Activated CD4-positive, alpha-beta memory T cell treated with anti-CD3 and anti-CD28 coated beads, Interleukin-2, amount 10 ng/mL, durations not matched to agents 7 days and 5 days (primary cell): ENCODE results near the gene ZNF135. TPM values are rescaled to one million over a fixed set of nuclear protein-coding genes. Genes with fewer than 3 reads are reported as not detected.

Source experiments
- CTCF ChIA-PET: fragments of 350-600 bp; sonication (Branson Sonifier 250); formaldehyde crosslinking; loops from one replicate; lab custom pipeline; 2021; ENCODE audit warnings: antibody characterized with exemption, inconsistent platforms; lab: Charles Lee
- POLR2A ChIA-PET: fragments of 350-600 bp; sonication (Branson Sonifier 250); formaldehyde crosslinking; loops from one replicate; lab custom pipeline; 2021; ENCODE audit warnings: antibody characterized with exemption; lab: Charles Lee
- DNase-seq: peaks from one replicate; pipeline ENCODE4 v3.0.0-alpha.2; 2020
- H3K27ac Mint-ChIP-seq: one replicate; pipeline ENCODE4 v1.8.0; 2021; ENCODE audit warnings: mild to moderate bottlenecking, mixed read lengths
- H3K27me3 Mint-ChIP-seq: one replicate; pipeline ENCODE4 v1.8.0; 2021; ENCODE audit warnings: mixed read lengths
- H3K36me3 Mint-ChIP-seq: one replicate; pipeline ENCODE4 v1.8.0; 2021; ENCODE audit warnings: low read depth, mixed read lengths
- H3K4me1 Mint-ChIP-seq: one replicate; pipeline ENCODE4 v1.8.0; 2021; ENCODE audit warnings: mixed read lengths
- H3K4me3 Mint-ChIP-seq: one replicate; pipeline ENCODE4 v1.8.0; 2021; ENCODE audit warnings: mild to moderate bottlenecking, mixed read lengths
- H3K9me3 Mint-ChIP-seq: one replicate; pipeline ENCODE4 v1.8.0; 2021; ENCODE audit warnings: mixed read lengths
- total RNA-seq, 2 experiments: library from RNA; stranded (reverse); gene quantifications; one replicate each; pipeline ENCODE4 v1.2.3, GENCODE V29; 2021

The ZNF135 gene
- total RNA-seq, 2 experiments from 2014 or later: not detected

GRCh38 chr19:58054901-58055874 lies 3.9 kb upstream of the ZNF135 start:
- no peak for DNase-seq
- Mint-ChIP-seq H3K4me1 (peaks cover 2% of the 10 kb centered on the region), H3K27me3 (no peaks in the 10 kb centered on the region), H3K4me3 (no peak overlapping the region), H3K27ac (no peak overlapping the region), H3K9me3 (peaks cover 46% of the 10 kb centered on the region), H3K36me3 (peaks cover 16% of the 10 kb centered on the region)
- POLR2A ChIA-PET: no interaction called here
- CTCF ChIA-PET: no interaction called here

DNA sequence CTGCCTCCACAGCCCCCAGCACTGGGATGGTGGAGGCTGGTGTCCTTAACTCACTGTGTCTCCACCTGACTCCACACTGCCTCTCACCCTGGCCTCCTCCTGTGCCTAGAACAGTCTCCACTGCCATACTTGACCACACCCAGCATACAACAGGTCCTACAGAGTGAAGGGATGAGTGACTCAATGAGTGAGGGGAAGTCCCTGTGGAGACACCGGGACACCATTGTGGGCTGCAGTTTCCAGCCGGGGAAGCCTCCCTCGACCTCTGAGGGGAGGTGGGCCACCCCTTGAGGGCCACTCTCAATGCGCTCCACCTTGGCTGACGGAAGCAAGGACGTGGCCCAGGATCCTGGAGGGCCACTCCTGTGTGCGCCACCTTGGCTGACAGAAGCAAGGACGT lies 2.8 kb upstream of the ZNF135 start:
- Mint-ChIP-seq H3K9me3 (peaks cover 46% of the 10 kb centered on the region), H3K36me3 (peaks cover 12% of the 10 kb centered on the region), H3K4me3 (no peak overlapping the region), H3K4me1 (peaks cover 2% of the 10 kb centered on the region), H3K27me3 (no peaks in the 10 kb centered on the region), H3K27ac (no peak overlapping the region)
- POLR2A ChIA-PET: no interaction called here
- CTCF ChIA-PET: no interaction called here
- DNase-seq: no peak

GRCh38 chr19:58056861-58057260 lies 2.2 kb upstream of the ZNF135 start:
- POLR2A ChIA-PET: no interaction called here
- peaks cover 42% of the 10 kb centered on the region for H3K9me3 Mint-ChIP-seq
- H3K36me3 Mint-ChIP-seq: peaks cover 13% of the 10 kb centered on the region
- CTCF ChIA-PET: interaction anchor here (1.0 kb wide), 1 partner anchor 33 kb away, joined by 3 read pairs; no protein-coding TSS in a partner anchor
- H3K4me1 Mint-ChIP-seq: peaks cover 2% of the 10 kb centered on the region
- no peak for DNase-seq
- no peak overlapping the region for H3K27ac Mint-ChIP-seq
- no peak overlapping the region for H3K4me3 Mint-ChIP-seq
- H3K27me3 Mint-ChIP-seq: no peaks in the 10 kb centered on the region

GRCh38 chr19:58058467-58058866 lies 615 bp upstream of the ZNF135 start:
- H3K4me1 Mint-ChIP-seq: peaks cover 2% of the 10 kb centered on the region
- no peak overlapping the region for H3K4me3 Mint-ChIP-seq
- ChIA-PET POLR2A (interaction anchor here (1.0 kb wide), 1 partner anchor 125 kb away, joined by 3 read pairs; no protein-coding TSS in a partner anchor), CTCF (interaction anchor here (0.7 kb wide), 1 partner anchor 277 kb away, joined by 3 read pairs; no protein-coding TSS in a partner anchor)
- no peak for DNase-seq
- H3K9me3 Mint-ChIP-seq: peaks cover 48% of the 10 kb centered on the region
- H3K36me3 Mint-ChIP-seq: peaks cover 13% of the 10 kb centered on the region
- H3K27ac Mint-ChIP-seq: no peak overlapping the region
- H3K27me3 Mint-ChIP-seq: no peaks in the 10 kb centered on the region

- H3K27ac Mint-ChIP-seq: no peak overlapping the region
- H3K36me3 Mint-ChIP-seq: peaks cover 13% of the 10 kb centered on the region
- H3K4me1 Mint-ChIP-seq: peaks cover 2% of the 10 kb centered on the region
- CTCF ChIA-PET: no interaction called here
- peaks cover 48% of the 10 kb centered on the region for H3K9me3 Mint-ChIP-seq
- no peaks in the 10 kb centered on the region for H3K27me3 Mint-ChIP-seq
- no peak for DNase-seq
- H3K4me3 Mint-ChIP-seq: no peak overlapping the region
- POLR2A ChIA-PET: no interaction called here
Observed at GRCh38 chr19:58059671-58060078, 593 bp downstream of the ZNF135 start.

DNA sequence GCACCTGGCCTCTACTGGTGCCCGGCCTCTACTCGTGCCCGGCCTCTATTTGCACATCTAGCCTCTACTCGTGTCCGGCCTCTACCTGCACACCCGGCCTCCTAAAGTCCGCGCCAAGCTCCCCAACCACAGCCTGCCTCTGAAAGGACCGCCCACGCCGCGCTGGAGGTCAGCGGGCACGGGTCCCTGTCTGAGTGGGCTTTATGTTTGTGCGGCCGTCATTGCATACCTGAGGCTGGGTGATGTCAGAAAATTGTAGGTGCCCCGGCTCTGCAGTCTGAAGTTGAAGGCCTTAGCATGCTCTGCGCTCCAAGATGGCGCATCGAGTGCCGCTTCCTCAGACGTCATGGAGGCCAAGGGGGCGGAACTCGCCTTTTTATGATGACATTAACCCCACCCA lies 1.1 kb downstream of the ZNF135 start:
- H3K36me3 Mint-ChIP-seq: peaks cover 12% of the 10 kb centered on the region
- POLR2A ChIA-PET: no interaction called here

DNA sequence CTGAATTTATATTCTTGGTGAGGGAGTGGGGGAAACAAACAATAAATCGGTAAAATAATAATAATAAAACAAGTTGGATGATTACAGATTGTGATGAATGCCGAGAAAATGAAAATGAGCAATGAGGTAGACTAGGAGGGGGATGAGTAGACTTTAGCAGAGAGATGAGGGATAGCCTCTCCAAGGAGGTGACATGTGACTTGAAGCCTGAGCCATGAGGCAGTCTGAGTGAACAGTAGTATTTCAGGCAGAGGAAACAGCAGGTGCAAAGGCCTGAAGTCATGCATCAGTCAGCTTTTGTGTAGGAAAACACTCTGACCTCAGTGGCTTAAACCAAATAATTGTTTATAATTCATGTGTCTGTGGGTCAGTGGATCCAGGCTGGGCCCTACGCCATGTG lies 4.6 kb downstream of the ZNF135 start:
- Mint-ChIP-seq H3K4me1 (peaks cover 2% of the 10 kb centered on the region), H3K36me3 (peaks cover 10% of the 10 kb centered on the region)

More for the DNA sequence above, 1.1 kb downstream of the ZNF135 start:
- no peak overlapping the region for H3K4me3 Mint-ChIP-seq
- peaks cover 44% of the 10 kb centered on the region for H3K9me3 Mint-ChIP-seq
- H3K27me3 Mint-ChIP-seq: no peaks in the 10 kb centered on the region
- CTCF ChIA-PET: no interaction called here
- H3K4me1 Mint-ChIP-seq: peaks cover 2% of the 10 kb centered on the region
- no peak overlapping the region for H3K27ac Mint-ChIP-seq
- DNase-seq: no peak

DNA sequence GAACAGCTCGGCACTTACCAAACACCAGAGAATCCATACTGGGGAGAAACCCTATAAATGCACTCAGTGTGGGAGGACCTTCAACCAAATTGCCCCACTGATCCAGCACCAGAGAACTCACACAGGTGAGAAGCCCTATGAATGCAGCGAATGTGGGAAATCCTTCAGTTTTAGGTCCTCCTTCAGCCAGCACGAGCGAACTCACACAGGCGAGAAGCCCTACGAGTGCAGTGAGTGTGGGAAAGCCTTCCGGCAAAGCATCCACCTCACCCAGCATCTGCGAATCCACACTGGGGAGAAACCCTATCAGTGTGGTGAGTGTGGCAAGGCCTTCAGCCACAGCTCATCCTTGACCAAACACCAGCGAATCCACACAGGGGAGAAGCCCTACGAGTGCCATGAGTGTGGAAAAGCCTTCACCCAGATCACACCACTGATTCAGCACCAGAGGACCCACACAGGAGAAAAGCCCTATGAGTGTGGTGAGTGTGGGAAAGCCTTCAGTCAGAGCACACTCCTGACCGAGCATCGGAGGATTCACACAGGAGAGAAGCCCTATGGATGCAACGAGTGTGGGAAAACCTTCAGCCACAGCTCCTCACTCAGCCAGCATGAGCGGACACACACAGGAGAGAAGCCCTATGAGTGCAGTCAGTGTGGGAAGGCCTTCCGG lies 8.3 kb downstream of the ZNF135 start:
- H3K9me3 Mint-ChIP-seq: peaks cover 61% of the 10 kb centered on the region
- CTCF ChIA-PET: no interaction called here
- no peaks in the 10 kb centered on the region for H3K4me1 Mint-ChIP-seq

More for the DNA sequence above, 4.6 kb downstream of the ZNF135 start:
- H3K27me3 Mint-ChIP-seq: no peaks in the 10 kb centered on the region
- no peak for DNase-seq
- H3K27ac Mint-ChIP-seq: no peak overlapping the region
- CTCF ChIA-PET: no interaction called here
- POLR2A ChIA-PET: no interaction called here
- no peak overlapping the region for H3K4me3 Mint-ChIP-seq
- H3K9me3 Mint-ChIP-seq: peaks cover 58% of the 10 kb centered on the region

GRCh38 chr19:58079792-58080191 lies 20.7 kb downstream of the ZNF135 start:
- ChIA-PET POLR2A (no interaction called here), CTCF (interaction anchor here (0.6 kb wide), 1 partner anchor 130 kb away, joined by 4 read pairs; no protein-coding TSS in a partner anchor)
- Mint-ChIP-seq H3K9me3 (peaks cover 45% of the 10 kb centered on the region), H3K4me1 (no peaks in the 10 kb centered on the region), H3K36me3 (peaks cover 13% of the 10 kb centered on the region), H3K27ac (no peak overlapping the region), H3K27me3 (no peaks in the 10 kb centered on the region), H3K4me3 (no peak overlapping the region)
- DNase-seq: no peak

More for the DNA sequence above, 8.3 kb downstream of the ZNF135 start:
- Mint-ChIP-seq H3K27me3 (no peaks in the 10 kb centered on the region), H3K4me3 (no peak overlapping the region), H3K36me3 (peaks cover 5% of the 10 kb centered on the region), H3K27ac (no peak overlapping the region)
- DNase-seq: no peak
- POLR2A ChIA-PET: no interaction called here

GRCh38 chr19:58083021-58083420 lies 23.9 kb downstream of the ZNF135 start:
- POLR2A ChIA-PET: no interaction called here
- DNase-seq: no peak
- Mint-ChIP-seq H3K36me3 (peaks cover 15% of the 10 kb centered on the region), H3K9me3 (peaks cover 48% of the 10 kb centered on the region), H3K27ac (no peak overlapping the region), H3K4me1 (no peaks in the 10 kb centered on the region), H3K27me3 (no peaks in the 10 kb centered on the region), H3K4me3 (no peak overlapping the region)
- CTCF ChIA-PET: no interaction called here

- POLR2A ChIA-PET: no interaction called here
- CTCF ChIA-PET: no interaction called here
- Mint-ChIP-seq H3K4me1 (no peaks in the 10 kb centered on the region), H3K36me3 (peaks cover 19% of the 10 kb centered on the region), H3K27ac (no peak overlapping the region), H3K9me3 (peaks cover 50% of the 10 kb centered on the region), H3K4me3 (no peak overlapping the region), H3K27me3 (no peaks in the 10 kb centered on the region)
- no peak for DNase-seq
Observed at GRCh38 chr19:58084596-58085347, 25.7 kb downstream of the ZNF135 start.

- Mint-ChIP-seq H3K27me3 (no peaks in the 10 kb centered on the region), H3K27ac (no peak overlapping the region), H3K4me3 (no peak overlapping the region), H3K36me3 (peaks cover 16% of the 10 kb centered on the region), H3K9me3 (peaks cover 48% of the 10 kb centered on the region), H3K4me1 (no peaks in the 10 kb centered on the region)
- no peak for DNase-seq
- CTCF ChIA-PET: no interaction called here
- POLR2A ChIA-PET: interaction anchor here (1.1 kb wide), 1 partner anchor 20 kb away, joined by 3 read pairs; no protein-coding TSS in a partner anchor
Observed at GRCh38 chr19:58085348-58085875, 26.3 kb downstream of the ZNF135 start.
